Neural cell (in vitro differentiated cells): ENCODE data around the gene SPON1. TPM values are rescaled to one million over a fixed set of nuclear protein-coding genes. Genes with fewer than 3 reads are reported as not detected.

Source experiments
- H2AFZ ChIP-seq: fragments of 200-600, 300-800 bp; sonication (generic), shearing (Covaris generic); 2 replicates; pipeline ENCODE4 v1.6.0; 2014; ENCODE audit warnings: low read depth, mild to moderate bottlenecking, antibody characterized with exemption, low read length, moderate library complexity
- H3F3A ChIP-seq: fragments of 200-600 bp; shearing (Covaris generic); 2 replicates; pipeline ENCODE4 v1.6.1; 2016; ENCODE audit warnings: mild to moderate bottlenecking, moderate library complexity, mixed read lengths, antibody characterized with exemption, low read length; ENCODE audit not compliant: insufficient read depth, poor library complexity, severe bottlenecking
- H3K27ac ChIP-seq: fragments of 200-600, 300-800 bp; sonication (generic), shearing (Covaris generic); 2 replicates; pipeline ENCODE4 v1.5.1; 2014; ENCODE audit warnings: mild to moderate bottlenecking, low read length, moderate library complexity
- H3K27me3 ChIP-seq: fragments of 300-800, 200-600 bp; sonication (generic), shearing (Covaris generic); 2 replicates; pipeline ENCODE4 v1.6.0; 2014; ENCODE audit warnings: mild to moderate bottlenecking, low read depth, low read length, moderate library complexity; ENCODE audit not compliant: insufficient read depth
- H3K36me3 ChIP-seq: fragments of 300-800, 200-600 bp; sonication (generic), shearing (Covaris generic); 2 replicates; pipeline ENCODE4 v1.5.1; 2014; ENCODE audit warnings: mild to moderate bottlenecking, antibody characterized with exemption, low read length, moderate library complexity; ENCODE audit not compliant: insufficient read depth
- H3K4me2 ChIP-seq: fragments of 300-800, 200-600 bp; sonication (generic), shearing (Covaris generic); 2 replicates; pipeline ENCODE4 v1.6.0; 2014; ENCODE audit warnings: mild to moderate bottlenecking, low read length
- H3K4me3 ChIP-seq: fragments of 300-800, 200-600 bp; sonication (generic), shearing (Covaris generic); 2 replicates; pipeline ENCODE4 v1.5.1; 2014; ENCODE audit warnings: mild to moderate bottlenecking, low read length, moderate library complexity
- H3K79me2 ChIP-seq: fragments of 200-600 bp; shearing (Covaris generic); replicated peaks from 2 replicates; pipeline ENCODE4 v1.6.0; 2014; ENCODE audit warnings: mild to moderate bottlenecking, low read length, moderate library complexity; ENCODE audit not compliant: insufficient read depth
- H3K9ac ChIP-seq: fragments of 300-800, 200-600 bp; sonication (generic), shearing (Covaris generic); 2 replicates; pipeline ENCODE4 v1.6.1; 2016; ENCODE audit warnings: mild to moderate bottlenecking, low read length, mixed read lengths
- H3K9me2 ChIP-seq: fragments of 200-600 bp; shearing (Covaris generic); 2 replicates; pipeline ENCODE4 v1.6.1; 2016; ENCODE audit warnings: mild to moderate bottlenecking, low read length, mixed read lengths; ENCODE audit not compliant: insufficient read depth
- H3K9me3 ChIP-seq: fragments of 200-600, 300-800 bp; sonication (generic), shearing (Covaris generic); 2 replicates; pipeline ENCODE4 v1.6.1; 2016; ENCODE audit warnings: mild to moderate bottlenecking, mixed run types, low read length, moderate library complexity, mixed read lengths
- H4K20me1 ChIP-seq: fragments of 200-600 bp; shearing (Covaris generic); 2 replicates; pipeline ENCODE4 v1.6.1; 2016; ENCODE audit warnings: mild to moderate bottlenecking, mixed run types; ENCODE audit not compliant: insufficient read depth
- CTCF ChIP-seq: fragments of 450-650 bp; IDR thresholded peaks from 2 replicates; pipeline ENCODE4 v1.5.1; 2014; ENCODE audit warnings: antibody characterized with exemption, mild to moderate bottlenecking, moderate library complexity; ENCODE audit not compliant: poor library complexity, severe bottlenecking
- EP300 ChIP-seq: fragments of 450-650 bp; conservative IDR thresholded peaks from 2 replicates; pipeline ENCODE4 v1.6.1; 2014; ENCODE audit warnings: antibody characterized with exemption, mild to moderate bottlenecking, moderate library complexity; ENCODE audit not compliant: poor library complexity, severe bottlenecking
- EZH2 ChIP-seq: fragments of 200-600, 300-800 bp; shearing (Covaris generic), sonication (generic); IDR thresholded peaks from 2 replicates; pipeline ENCODE4 v1.6.1; 2014; ENCODE audit warnings: antibody characterized with exemption, low read length, borderline replicate concordance, mild to moderate bottlenecking; ENCODE audit not compliant: insufficient read depth, poor library complexity, severe bottlenecking
- MXI1 ChIP-seq: fragments of 450-650 bp; conservative IDR thresholded peaks from 2 replicates; pipeline ENCODE4 v1.6.1; 2014; ENCODE audit warnings: antibody characterized with exemption, mild to moderate bottlenecking; ENCODE audit not compliant: poor library complexity, severe bottlenecking
- POLR2AphosphoS5 ChIP-seq: IDR thresholded peaks from 2 replicates; pipeline ENCODE4 v1.6.1; 2012
- RAD21 ChIP-seq: fragments of 450-650 bp; conservative IDR thresholded peaks from 2 replicates; pipeline ENCODE4 v1.6.1; 2014; ENCODE audit warnings: antibody characterized with exemption, mild to moderate bottlenecking, moderate library complexity
- REST ChIP-seq: IDR thresholded peaks from 2 replicates; pipeline ENCODE4 v1.6.1; 2012; ENCODE audit warnings: borderline replicate concordance
- SMC3 ChIP-seq: fragments of 450-650 bp; conservative IDR thresholded peaks from 2 replicates; pipeline ENCODE4 v1.6.1; 2014; ENCODE audit warnings: antibody characterized with exemption, mild to moderate bottlenecking, moderate library complexity; ENCODE audit not compliant: poor library complexity
- TAF1 ChIP-seq: IDR thresholded peaks from 2 replicates; pipeline ENCODE4 v1.6.1; 2012; ENCODE audit warnings: low read depth
- polyA plus RNA-seq: library from polyadenylated mRNA; depleted of rRNA; stranded (reverse); fragments of >200 nt; gene quantifications from 2 replicates; pipeline ENCODE4 v1.2.3, GENCODE V29; 2014

SPON1 gene
- polyA plus RNA-seq, 1 donor from 2014 or later, result 0.66 TPM

- TF ChIP-seq POLR2AphosphoS5, result no peak
- TF ChIP-seq EP300, result no peak
- TF ChIP-seq MXI1, result no peak
- TF ChIP-seq CTCF, result no peak
- TF ChIP-seq TAF1, result no peak
- no peak for TF ChIP-seq SMC3
- TF ChIP-seq EZH2, result no peak
- no peak for TF ChIP-seq RAD21
- TF ChIP-seq REST, result no peak
- no peaks in the 10 kb centered on the region for H3K9me2 ChIP-seq
- no peaks in the 10 kb centered on the region for H3K27me3 ChIP-seq
These were observed 12.6 kb upstream of the SPON1 start for GRCh38 chr11:13949876-13950275.

GRCh38 chr11:13952221-13952620, 10.3 kb upstream of the SPON1 start:
- H4K20me1 ChIP-seq, result no peaks in the 10 kb centered on the region
- no peaks in the 10 kb centered on the region for H3K79me2 ChIP-seq
- no peak overlapping the region for H3K27ac ChIP-seq
- no peaks in the 10 kb centered on the region for H3K9me3 ChIP-seq
- H2AFZ ChIP-seq, result no peak overlapping the region
- no peak overlapping the region for H3K4me2 ChIP-seq
- TF ChIP-seq EZH2, result no peak
- TF ChIP-seq SMC3, result no peak
- no peak for TF ChIP-seq EP300
- no peak for TF ChIP-seq REST
- no peak for TF ChIP-seq CTCF
- no peak for TF ChIP-seq POLR2AphosphoS5
- no peak for TF ChIP-seq TAF1
- TF ChIP-seq RAD21, result no peak
- no peak for TF ChIP-seq MXI1
- no peaks in the 10 kb centered on the region for H3K36me3 ChIP-seq
- H3F3A ChIP-seq, result no peaks in the 10 kb centered on the region
- H3K9ac ChIP-seq, result no peak overlapping the region
- H3K27me3 ChIP-seq, result no peaks in the 10 kb centered on the region
- H3K4me3 ChIP-seq, result no peak overlapping the region
- no peaks in the 10 kb centered on the region for H3K9me2 ChIP-seq

More at GRCh38 chr11:13949876-13950275, 12.6 kb upstream of the SPON1 start:
- no peak overlapping the region for H3K9ac ChIP-seq
- no peaks in the 10 kb centered on the region for H4K20me1 ChIP-seq
- no peaks in the 10 kb centered on the region for H3K79me2 ChIP-seq
- H3K9me3 ChIP-seq, result no peaks in the 10 kb centered on the region
- no peaks in the 10 kb centered on the region for H3K36me3 ChIP-seq
- H3F3A ChIP-seq, result no peaks in the 10 kb centered on the region
- H3K4me3 ChIP-seq, result no peak overlapping the region
- H3K4me2 ChIP-seq, result no peak overlapping the region
- H3K27ac ChIP-seq, result no peak overlapping the region
- no peak overlapping the region for H2AFZ ChIP-seq
